ENCODE data around the gene FAF1.

DNA sequence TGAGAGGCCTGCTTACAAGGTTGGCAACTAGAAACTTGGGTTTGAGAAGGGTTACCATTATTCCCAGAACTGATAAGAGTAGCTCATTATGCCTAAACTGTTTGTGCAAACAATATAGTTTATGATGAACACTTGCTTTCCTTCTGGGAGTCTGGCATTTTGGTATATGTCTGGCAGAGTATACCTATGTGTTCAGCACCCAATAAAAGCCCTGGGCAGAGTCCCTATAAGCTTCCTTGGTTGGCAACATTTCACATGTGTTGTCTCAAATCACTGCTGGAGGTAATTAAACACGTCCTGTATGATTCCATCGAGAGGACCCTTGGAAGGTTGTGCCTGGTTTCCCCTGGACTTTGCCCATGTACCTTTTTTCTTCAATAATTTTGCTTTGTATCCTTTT lies 497.1 kb downstream of the FAF1 start:
- TF ChIP-seq, protein P1, sequence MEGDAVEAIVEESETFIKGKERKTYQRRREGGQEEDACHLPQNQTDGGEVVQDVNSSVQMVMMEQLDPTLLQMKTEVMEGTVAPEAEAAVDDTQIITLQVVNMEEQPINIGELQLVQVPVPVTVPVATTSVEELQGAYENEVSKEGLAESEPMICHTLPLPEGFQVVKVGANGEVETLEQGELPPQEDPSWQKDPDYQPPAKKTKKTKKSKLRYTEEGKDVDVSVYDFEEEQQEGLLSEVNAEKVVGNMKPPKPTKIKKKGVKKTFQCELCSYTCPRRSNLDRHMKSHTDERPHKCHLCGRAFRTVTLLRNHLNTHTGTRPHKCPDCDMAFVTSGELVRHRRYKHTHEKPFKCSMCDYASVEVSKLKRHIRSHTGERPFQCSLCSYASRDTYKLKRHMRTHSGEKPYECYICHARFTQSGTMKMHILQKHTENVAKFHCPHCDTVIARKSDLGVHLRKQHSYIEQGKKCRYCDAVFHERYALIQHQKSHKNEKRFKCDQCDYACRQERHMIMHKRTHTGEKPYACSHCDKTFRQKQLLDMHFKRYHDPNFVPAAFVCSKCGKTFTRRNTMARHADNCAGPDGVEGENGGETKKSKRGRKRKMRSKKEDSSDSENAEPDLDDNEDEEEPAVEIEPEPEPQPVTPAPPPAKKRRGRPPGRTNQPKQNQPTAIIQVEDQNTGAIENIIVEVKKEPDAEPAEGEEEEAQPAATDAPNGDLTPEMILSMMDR (conservative IDR thresholded peaks at IDR 0.05; ENCODE audit: low read length): no peak
- TF ChIP-seq EZH2phosphoT487 (IDR thresholded peaks at IDR 0.05; ENCODE audit: borderline replicate concordance, low read depth, low read length): no peak

All from OCI-LY7 (cell line).